ENCODE measurements around the gene TAGLN2. TPM values are rescaled to one million over a fixed set of nuclear protein-coding genes. Genes with fewer than 3 reads are reported as not detected.

The TAGLN2 gene
- total RNA-seq, 4 donors from 2014 or later, result 308 to 468 (median 357) TPM

DNA sequence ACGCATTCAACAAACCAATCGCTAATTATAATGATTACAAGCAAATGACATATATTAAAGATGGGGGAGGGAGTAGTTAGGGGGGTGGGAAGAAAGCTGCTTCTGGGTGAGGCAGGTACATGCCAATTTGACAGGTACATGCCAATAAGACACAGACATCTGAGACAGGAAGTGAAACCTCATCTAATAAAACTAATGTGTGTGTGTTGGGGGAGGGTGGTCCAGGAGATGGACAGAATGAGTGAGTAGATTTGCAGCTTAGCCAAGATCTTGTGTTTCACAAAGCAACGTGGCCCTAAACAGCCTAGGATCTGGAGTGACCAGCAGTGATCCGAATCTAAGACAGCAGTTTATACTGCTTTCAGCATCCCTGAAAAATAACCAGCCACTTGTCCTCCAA is 36.1 kb downstream of the TAGLN2 start:
- intact Hi-C loops (cut with DNase I), result no loop called here
- no peaks in the 10 kb centered on the region for H3K27me3 ChIP-seq
- H3K4me1 ChIP-seq, result peaks cover 10 to 32% (median 16%) of the 10 kb centered on the region in 3 donors
- no peaks in the 10 kb centered on the region for H3K36me3 ChIP-seq
- H3K27ac ChIP-seq, result peak overlapping the region; percentile 52 to 78 (median 66)
- TF ChIP-seq, protein P1, sequence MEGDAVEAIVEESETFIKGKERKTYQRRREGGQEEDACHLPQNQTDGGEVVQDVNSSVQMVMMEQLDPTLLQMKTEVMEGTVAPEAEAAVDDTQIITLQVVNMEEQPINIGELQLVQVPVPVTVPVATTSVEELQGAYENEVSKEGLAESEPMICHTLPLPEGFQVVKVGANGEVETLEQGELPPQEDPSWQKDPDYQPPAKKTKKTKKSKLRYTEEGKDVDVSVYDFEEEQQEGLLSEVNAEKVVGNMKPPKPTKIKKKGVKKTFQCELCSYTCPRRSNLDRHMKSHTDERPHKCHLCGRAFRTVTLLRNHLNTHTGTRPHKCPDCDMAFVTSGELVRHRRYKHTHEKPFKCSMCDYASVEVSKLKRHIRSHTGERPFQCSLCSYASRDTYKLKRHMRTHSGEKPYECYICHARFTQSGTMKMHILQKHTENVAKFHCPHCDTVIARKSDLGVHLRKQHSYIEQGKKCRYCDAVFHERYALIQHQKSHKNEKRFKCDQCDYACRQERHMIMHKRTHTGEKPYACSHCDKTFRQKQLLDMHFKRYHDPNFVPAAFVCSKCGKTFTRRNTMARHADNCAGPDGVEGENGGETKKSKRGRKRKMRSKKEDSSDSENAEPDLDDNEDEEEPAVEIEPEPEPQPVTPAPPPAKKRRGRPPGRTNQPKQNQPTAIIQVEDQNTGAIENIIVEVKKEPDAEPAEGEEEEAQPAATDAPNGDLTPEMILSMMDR (IDR thresholded peaks at IDR 0.05), result no peak
- TF ChIP-seq POLR2A (IDR thresholded peaks at IDR 0.05), result no peak
- no peak overlapping the region for H3K4me3 ChIP-seq
- no peak for DNase-seq
- H3K9me3 ChIP-seq, result no peaks in the 10 kb centered on the region
- WGBS, 2 donors, result 92 to 97% methylated on average over 4 of the region's 4 CpGs

DNA sequence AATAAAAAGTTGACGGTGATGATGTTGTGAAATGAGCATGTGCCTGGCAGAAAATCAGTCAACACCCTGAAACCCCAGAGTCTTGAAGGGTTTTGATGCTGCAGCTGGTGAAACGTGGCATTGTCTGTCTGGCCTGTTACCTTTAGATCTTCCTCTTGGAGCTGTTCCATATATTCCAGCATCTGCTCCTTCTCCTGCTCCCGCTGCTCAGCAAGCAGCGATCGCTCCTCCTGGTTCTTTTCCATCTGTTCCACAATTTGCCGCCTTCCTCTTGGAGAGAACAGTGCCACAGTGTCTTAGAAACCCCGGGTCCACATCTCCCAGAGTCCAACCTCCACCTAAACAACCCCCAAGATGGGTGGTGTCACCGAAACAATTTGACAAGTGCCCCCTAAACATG is 41.0 kb downstream of the TAGLN2 start:
- DNase-seq, result no peak
- Histone ChIP-seq H3K4me3 (no peak overlapping the region), H3K27me3 (no peaks in the 10 kb centered on the region), H3K27ac (no peak overlapping the region), H3K36me3 (no peaks in the 10 kb centered on the region), H3K4me1 (peaks cover 5 to 37% (median 16%) of the 10 kb centered on the region in 3 donors), H3K9me3 (no peaks in the 10 kb centered on the region)
- no peak for TF ChIP-seq POLR2A (IDR thresholded peaks at IDR 0.05)
- TF ChIP-seq, protein P1 (IDR thresholded peaks at IDR 0.05), result no peak
- WGBS, 2 donors, result 77 to 78% methylated on average over 8 of the region's 8 CpGs
- intact Hi-C loops (cut with DNase I), result no loop called here

DNA sequence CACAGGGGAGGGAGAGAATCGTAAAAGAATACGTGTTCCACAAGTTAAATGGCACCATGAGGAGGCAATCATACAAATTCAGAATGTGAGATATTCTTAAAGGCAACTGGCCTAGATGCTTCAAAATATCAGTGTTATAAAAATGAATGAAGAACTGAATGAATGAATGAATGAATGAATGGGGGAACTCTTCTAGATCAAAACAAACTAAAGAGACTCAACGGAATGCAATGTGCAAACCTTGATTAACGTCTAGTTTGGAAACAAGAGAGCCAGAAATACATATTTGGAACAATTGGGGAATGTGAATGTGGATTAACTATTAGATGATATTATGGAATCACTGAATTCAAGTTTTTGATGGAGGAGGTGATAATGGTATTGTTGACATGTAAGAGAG is 42.2 kb downstream of the TAGLN2 start:
- 90 to 98% methylated on average over 3 of the region's 4 CpGs for WGBS, 2 donors
- Histone ChIP-seq H3K9me3 (no peaks in the 10 kb centered on the region), H3K4me3 (no peak overlapping the region), H3K4me1 (peaks cover 5 to 32% (median 16%) of the 10 kb centered on the region in 3 donors), H3K27ac (peak overlapping the region in 1 of 4 donors; percentile 69), H3K27me3 (no peaks in the 10 kb centered on the region), H3K36me3 (no peaks in the 10 kb centered on the region)
- no peak for DNase-seq
- intact Hi-C loops (cut with DNase I), result no loop called here
- TF ChIP-seq, protein P1 (IDR thresholded peaks at IDR 0.05), result no peak
- no peak for TF ChIP-seq POLR2A (IDR thresholded peaks at IDR 0.05)

DNA sequence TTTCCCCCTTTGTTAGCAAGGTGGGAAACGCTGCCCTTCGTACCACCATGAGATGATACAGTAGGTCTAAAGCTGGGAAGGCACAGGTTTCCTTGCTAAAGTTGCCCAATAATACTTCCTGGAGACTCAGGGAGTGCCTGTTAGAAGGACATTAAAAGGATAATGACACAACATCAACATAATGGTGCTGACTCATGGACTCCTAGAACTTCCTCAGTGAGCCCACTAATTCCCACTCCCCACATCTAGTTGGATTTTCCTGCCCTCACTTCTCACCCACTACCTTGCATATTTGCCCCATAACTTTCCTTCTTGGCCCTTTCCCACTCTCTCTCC is 42.8 kb downstream of the TAGLN2 start:
- Histone ChIP-seq H3K27ac (peak overlapping the region; percentile 69 to 78 (median 72)), H3K27me3 (no peaks in the 10 kb centered on the region), H3K4me3 (no peak overlapping the region), H3K4me1 (peaks cover 5 to 32% (median 16%) of the 10 kb centered on the region in 3 donors), H3K9me3 (no peaks in the 10 kb centered on the region), H3K36me3 (no peaks in the 10 kb centered on the region)
- no peak for DNase-seq
- WGBS, 2 donors, result 70 to 79% methylated on average over 2 of the region's 2 CpGs
- TF ChIP-seq, protein P1 (IDR thresholded peaks at IDR 0.05), result no peak
- no peak for TF ChIP-seq POLR2A (IDR thresholded peaks at IDR 0.05)
- intact Hi-C loops (cut with DNase I), result no loop called here

DNA sequence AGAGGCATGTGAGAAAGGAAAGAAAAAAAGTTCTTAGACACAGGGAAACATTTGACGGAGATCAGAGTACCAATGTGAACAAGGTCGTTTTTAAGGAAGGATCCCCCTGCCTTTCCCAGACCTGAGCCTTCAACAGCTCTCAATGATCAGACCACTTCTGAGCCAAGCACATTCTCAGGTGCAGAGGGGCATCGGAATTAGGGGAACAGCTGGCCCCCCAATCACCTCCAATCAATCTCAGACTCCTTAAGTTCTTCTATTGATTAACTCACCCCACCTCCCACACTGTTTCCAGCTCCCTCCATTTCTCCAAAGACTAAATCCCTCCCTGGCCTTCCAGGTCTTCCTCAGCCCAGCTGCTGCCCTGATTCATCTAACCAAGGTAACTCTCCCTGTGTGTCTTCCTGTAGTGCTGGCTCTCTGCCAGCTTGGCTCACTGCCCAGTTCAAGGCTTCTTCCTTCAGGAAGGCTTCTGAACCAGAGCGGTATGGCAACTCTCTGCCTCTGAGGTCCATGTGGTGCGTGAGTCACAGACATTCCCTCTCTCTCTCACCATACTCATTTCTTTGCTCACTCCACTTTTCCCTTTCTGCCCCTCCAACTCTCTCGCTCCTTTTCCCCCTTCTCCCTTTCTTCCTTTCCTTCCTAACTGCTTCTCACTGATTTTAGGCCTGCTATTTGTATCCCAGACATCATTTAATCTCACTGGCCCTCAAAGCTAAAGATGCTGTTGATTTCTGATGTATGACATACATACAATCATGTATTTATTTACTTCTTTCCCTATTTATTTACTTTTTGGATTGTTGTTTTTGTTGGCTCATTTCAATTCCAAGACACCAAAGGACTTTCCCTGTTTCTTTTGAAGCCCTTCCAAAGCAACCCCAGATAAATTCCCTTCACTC is 43.4 kb downstream of the TAGLN2 start:
- Histone ChIP-seq H3K4me3 (no peak overlapping the region), H3K27ac (peak overlapping the region; percentile 69 to 78 (median 72)), H3K9me3 (no peaks in the 10 kb centered on the region), H3K4me1 (peaks cover 5 to 32% (median 16%) of the 10 kb centered on the region in 3 donors), H3K27me3 (no peaks in the 10 kb centered on the region), H3K36me3 (no peaks in the 10 kb centered on the region)
- intact Hi-C loops (cut with DNase I), result no loop called here
- no peak for DNase-seq
- WGBS, 2 donors, result 49 to 52% methylated on average over 6 of the region's 6 CpGs
- TF ChIP-seq, protein P1 (IDR thresholded peaks at IDR 0.05), result no peak
- TF ChIP-seq POLR2A (IDR thresholded peaks at IDR 0.05), result no peak
